ENCODE measurements around the gene NUMA1.

- TF ChIP-seq ZNF766 (CRISPR knock-in tag; IDR thresholded peaks at IDR 0.05; ENCODE audit: borderline replicate concordance): no peak
- TF ChIP-seq ZNF720 (CRISPR knock-in tag; IDR thresholded peaks at IDR 0.05): no peak
- no peak for TF ChIP-seq MEIS2 (CRISPR knock-in tag; IDR thresholded peaks at IDR 0.05)
- TF ChIP-seq KLF6 (CRISPR knock-in tag; IDR thresholded peaks at IDR 0.05): no peak
- no peak for TF ChIP-seq ZFX (CRISPR knock-in tag; IDR thresholded peaks at IDR 0.05; ENCODE audit: low read depth)
- no peak for TF ChIP-seq RELA (CRISPR knock-in tag; IDR thresholded peaks at IDR 0.05)
- no peak for TF ChIP-seq PBX3 (CRISPR knock-in tag; IDR thresholded peaks at IDR 0.05; ENCODE audit: borderline replicate concordance)
- no peak for TF ChIP-seq MXD1 (CRISPR knock-in tag; IDR thresholded peaks at IDR 0.05)
- TF ChIP-seq CTCF (CRISPR knock-in tag; IDR thresholded peaks at IDR 0.05): no peak
- TF ChIP-seq ATF3 (CRISPR knock-in tag; IDR thresholded peaks at IDR 0.05): no peak
These were observed 10.5 kb downstream of the NUMA1 start for GRCh38 chr11:72069787-72070251.
